Activated T-cell treated with anti-CD3 and anti-CD28 coated beads for 1 hour (primary cell): ENCODE measurements around the gene PMEL.
"Not testable (repeated sequence)": the region's sequence is repeated elsewhere in the genome, so short reads cannot be mapped to it uniquely, and the experiment has no call there.

ENCODE experiments used
- DNase-seq: peaks from one replicate; pipeline ENCODE4 v3.0.0-alpha.2; 2020; ENCODE audit warnings: low read depth

Gene PMEL

GRCh38 chr12:55965941-55966407, at the start of gene PMEL:
Gene PMEL (minus strand): TSS chr12:55966042. CDS start chr12:55966011, 31 bp downstream.
- DNase-seq: no peak

DNA sequence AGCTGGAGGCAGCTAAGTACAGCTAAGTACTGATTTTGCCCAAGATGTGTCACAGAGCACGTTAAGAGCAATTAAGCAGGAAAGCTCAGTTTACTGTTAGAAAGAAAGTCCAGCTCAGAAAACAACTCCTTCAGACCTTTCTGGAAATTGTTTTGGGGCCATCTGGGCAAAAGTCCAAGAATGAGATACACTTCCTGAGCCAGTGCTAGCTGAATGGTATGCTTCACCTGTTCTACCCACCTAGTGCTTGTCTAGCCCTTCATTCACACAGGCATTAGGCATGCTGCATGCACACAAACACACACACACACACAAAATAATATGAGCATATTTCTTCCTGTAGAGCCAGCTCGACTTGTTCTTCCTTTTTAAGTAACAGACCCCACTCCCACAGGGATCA, 48.4 kb upstream of the PMEL start:
- DNase-seq: no peak

- DNase-seq: no peak
Measured at GRCh38 chr12:56013482-56013881, 47.6 kb upstream of the PMEL start.

- no peak for DNase-seq
Measured at GRCh38 chr12:56011509-56012090, 45.8 kb upstream of the PMEL start.

DNA sequence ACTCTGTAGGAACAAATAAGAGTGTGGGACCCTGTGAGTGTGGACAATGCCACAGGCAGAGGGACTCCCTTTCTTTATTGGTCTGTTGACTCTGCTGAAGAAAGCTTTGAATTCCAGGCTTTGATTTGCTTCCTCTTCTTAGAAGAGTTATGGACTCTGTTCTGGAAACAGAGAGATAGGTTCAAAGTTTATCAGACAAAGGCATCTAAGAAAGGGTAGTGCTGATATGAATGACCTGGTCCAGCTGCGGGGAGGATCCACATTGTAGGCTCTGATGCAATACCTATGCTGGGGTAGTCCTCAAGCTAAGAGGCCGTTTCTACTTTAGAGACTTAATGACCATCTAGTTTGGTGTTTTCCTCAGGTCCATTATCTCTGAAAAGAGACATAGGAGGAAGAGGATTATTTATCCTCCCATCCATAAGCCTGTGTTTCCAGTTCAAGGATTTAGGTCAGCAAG, 44.3 kb upstream of the PMEL start:
- DNase-seq: no peak

DNA sequence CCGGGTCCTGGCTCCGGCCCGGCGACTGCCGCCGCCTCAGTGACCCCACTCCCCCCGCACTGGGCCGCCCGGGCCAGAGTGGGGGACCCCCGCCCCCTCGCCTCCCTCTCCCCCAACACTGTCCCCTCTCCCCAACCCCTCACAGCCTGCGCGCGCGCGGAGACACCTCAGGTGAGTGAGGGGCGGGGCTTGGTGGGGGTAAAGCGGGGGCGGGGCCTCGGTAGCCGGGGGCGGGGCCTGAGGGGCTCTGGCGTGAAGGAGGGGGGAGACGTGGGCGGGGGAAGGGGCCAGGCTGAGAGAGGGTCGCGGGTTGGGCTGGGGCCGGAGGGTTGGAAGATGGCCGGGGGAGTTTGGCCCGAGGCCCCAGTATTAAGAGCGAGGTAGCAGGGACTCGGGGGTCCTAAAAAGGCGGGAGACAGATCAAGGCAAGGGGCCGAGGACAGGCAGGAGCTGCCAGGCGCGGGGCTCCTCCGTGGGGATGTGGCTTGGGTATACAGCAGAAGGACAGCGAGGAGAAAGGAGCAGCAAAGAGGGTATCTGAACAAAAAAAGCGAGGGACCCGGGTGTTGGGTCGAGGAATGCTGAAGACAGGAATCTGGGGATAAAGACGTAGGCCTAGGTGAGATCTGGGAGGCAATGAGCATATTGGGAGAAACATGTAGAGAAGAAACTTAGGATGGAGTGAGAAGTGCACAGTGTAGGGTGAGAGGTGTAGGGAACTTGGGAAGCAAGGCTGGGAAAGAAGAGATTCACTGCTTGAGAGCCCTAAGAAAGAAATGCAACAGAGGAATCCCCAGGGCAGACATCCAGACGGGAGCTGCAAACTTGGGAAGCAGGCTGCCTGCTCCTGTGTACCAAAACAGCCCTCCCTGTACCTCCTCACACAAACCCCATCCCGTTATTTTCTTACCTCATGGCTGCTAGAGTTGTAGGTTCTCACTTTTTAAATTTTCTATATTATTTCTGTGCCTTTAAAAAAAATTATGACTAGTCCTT, 42.0 kb upstream of the PMEL start:
- peak; percentile 80 for DNase-seq

- no peak for DNase-seq
Measured at GRCh38 chr12:56004211-56004610, 38.4 kb upstream of the PMEL start.

DNA sequence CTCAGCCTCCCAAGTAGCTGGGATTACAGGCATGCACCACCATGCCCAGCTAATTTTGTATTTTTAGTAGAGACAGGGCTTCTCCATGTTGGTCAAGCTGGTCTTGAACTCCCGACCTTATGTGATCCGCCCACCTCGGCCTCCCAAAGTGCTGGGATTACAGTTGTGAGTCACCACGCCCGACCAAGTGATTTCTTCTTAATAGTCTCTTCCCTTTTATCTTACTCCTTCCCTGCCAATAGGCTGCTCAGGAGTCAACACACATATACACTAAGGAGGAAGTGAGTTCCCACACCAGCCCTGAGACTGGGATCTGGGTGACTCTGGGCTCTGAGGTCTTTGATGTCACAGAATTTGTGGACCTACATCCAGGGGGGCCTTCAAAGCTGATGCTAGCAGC, 37.5 kb upstream of the PMEL start:
- DNase-seq: not testable (repeated sequence)

DNA sequence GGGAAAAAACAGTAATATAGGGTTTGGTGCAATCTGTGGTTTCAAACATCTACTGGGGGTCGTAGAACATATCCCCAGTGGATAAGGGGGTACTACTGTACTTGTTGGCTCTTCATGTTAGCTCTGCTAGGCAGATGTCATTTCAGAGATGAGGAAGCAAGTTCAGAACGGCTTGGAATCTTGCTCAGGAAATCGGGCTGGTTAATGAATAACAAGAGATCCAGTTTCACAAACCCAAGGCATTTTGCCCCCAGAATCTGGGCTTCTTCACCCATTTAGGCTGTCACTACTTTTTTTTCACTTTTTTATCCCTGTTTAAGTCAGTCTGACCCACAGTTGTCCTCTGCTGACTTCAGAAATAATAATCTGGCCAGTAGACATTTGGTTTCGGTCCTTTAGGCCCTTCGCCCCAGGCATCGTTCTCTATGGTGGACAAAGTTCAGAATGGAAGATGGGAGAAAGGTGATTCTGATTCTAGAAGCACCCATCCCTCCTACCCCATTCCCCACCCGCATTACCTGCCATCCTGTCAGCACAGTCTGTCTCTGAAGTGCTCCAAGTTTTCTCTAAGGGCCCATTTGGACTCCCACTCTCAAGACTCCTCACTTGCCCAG, 35.8 kb upstream of the PMEL start:
- no peak for DNase-seq

DNA sequence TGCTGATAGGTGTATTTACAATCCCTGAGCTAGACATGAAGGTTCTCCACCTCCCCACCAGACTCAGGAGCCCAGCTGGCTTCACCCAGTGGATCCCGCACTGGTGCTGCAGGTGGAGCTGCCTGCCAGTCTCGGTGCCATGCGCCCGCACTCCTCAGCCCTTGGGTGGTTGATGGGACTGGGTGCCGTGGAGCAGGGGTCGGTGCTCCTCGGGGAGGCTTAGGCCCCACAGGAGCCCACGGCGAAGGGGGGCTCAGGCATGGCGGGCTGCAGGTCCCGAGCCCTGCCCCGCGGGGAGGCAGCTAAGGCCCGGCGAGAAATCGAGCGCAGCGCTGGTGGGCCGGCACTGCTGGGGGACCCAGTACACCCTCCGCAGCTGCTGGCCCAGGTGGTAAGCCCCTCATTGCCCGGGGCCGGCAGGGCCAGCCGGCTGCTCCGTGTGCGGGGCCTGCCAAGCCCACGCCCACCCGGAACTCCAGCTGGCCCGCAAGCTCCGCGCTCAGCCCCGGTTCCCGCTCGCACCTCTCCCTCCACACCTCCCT, 34.2 kb upstream of the PMEL start:
- not testable (repeated sequence) for DNase-seq

DNA sequence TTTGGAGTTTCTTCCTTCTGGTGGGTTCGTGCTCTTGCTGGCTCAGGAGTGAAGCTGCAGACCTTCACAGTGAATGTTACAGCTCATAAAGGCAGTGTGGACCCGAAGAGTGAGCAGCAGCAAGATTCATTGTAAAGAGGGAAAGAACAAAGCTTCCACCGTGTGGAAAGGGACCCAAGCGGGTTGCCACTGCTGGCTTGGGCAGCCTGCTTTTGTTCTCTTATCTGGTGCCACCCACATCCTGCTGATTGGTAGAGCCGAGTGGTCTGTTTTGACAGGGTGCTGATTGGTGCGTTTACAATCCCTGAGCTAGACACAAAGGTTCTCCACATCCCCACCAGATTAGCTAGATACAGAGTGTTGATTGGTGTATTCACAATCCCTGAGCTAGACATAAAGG, 33.7 kb upstream of the PMEL start:
- DNase-seq: not testable (repeated sequence)

DNA sequence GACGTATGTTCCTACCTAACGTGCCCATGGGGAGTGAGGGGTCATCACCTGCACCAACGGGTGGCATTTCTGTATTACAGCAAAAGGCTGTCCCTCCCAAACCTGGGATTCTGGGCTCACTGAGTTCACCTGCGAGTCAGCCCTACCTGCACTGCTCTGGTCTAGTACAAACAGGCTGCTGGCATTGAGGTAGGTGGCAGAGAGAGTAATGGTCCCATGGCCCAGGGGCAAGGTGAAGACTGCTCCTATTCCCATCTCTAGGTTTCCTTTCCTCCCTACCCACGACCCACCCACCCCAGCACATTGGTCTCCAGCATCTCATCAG, 31.7 kb upstream of the PMEL start:
- no peak for DNase-seq

- DNase-seq: no peak
Measured at GRCh38 chr12:55996715-55997534, 31.1 kb upstream of the PMEL start, which contains the start of gene SUOX. Gene SUOX (plus strand): TSS chr12:55997276. CDS start chr12:56002222, 4,946 bp downstream.

- DNase-seq: peak; percentile 55
Measured at GRCh38 chr12:55996201-55996714, 30.4 kb upstream of the PMEL start.

GRCh38 chr12:55995366-55995765, 29.5 kb upstream of the PMEL start:
- DNase-seq: no peak

GRCh38 chr12:55993230-55993853, 27.5 kb upstream of the PMEL start:
- no peak for DNase-seq

DNA sequence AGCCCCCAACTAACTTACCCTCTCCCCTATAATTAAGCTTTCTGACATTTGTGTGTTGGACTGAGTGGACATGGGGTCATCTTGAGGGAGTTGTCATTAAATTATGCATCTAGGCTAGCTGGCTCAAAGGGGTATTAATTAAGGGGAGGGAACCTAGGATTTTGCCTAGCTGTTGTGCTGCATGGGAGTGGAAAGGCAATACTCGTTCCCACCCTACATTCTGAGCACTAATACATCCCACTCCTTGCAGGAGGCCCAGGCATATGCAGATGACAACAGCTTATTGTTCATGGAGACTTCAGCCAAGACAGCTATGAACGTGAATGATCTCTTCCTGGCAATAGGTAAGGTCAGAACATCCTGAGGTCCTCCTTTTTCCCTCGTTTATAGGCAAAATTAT, 25.3 kb upstream of the PMEL start:
- no peak for DNase-seq

DNA sequence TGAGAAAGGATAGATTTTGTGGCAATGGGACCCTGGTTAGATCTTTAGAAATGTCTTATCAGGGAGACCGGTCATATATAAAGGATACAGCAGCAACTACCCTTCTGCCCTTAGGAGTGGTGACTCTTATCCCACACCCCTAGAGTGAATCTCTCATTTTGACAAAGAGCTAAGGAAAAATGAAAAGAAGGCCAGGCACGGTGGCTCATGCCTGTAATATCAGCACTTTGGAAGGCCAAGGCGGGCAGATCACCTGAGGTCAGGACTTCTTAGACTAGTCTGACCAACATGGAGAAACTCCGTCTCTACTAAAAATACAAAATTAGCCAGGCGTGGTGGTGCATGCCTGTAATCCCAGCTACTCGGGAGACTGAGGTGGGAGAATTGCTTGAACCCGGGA, 20.1 kb upstream of the PMEL start:
- not testable (repeated sequence) for DNase-seq

- no peak for DNase-seq
Measured at GRCh38 chr12:55985341-55985740, 19.5 kb upstream of the PMEL start.

DNA sequence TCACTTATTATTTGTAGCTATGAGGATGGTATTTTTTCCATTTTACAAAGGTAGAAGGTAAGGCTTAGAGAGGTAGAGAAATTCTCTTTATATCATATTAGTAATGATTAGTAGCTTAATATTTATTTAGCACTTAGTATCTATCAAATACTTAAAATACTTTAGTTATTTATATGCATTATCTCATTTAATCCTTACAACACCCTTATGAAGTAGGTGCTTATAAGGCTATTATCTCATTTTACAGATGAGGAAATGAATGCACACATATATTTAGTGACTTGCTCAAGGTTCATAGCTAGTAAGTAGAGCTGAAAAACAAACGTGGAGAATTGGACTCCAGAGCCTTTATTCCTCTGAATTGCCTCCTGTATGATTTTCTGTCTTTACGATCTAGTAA, 19.0 kb upstream of the PMEL start:
- DNase-seq: no peak
